ENCODE data around the gene MSI2. TPM values are rescaled to one million over a fixed set of nuclear protein-coding genes. Genes with fewer than 3 reads are reported as not detected.

Gene MSI2
- total and polyA plus RNA-seq, 2 experiments from 2014 or later, result 18.9 to 41.8 TPM

DNA sequence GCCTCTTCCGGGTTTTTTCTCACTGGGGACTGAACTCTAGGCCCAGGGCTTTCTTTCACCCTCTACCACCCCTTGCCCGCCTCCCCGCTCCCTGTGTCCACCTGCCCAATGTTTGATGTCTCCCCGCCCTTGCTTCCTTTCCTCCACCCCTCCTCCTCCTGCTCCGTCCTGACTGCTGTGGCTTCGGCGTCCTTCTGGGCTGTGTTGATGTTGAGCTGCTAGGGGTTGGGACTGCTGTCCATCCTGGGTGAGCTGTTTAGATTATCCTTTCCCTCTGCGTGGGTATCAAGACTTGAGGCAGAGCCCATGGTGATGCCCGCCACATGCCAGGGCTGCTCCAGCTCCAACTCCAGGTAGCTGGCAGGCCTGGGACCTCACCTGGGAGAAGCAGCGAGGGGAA, 371.3 kb downstream of the MSI2 start:
- Histone ChIP-seq H3K27me3 (ENCODE audit: insufficient read depth) (no peaks in the 10 kb centered on the region), H3K4me3 (no peak overlapping the region), H3K36me3 (ENCODE audit: insufficient read depth) (no peaks in the 10 kb centered on the region), H3K27ac (ENCODE audit: low read depth) (no peak overlapping the region), H2AFZ (no peak overlapping the region), H3K9me2 (ENCODE audit: insufficient read depth) (no peaks in the 10 kb centered on the region), H3K4me1 (ENCODE audit: insufficient read depth) (no peaks in the 10 kb centered on the region), H3F3A (replicated peaks; ENCODE audit: low read depth) (no peaks in the 10 kb centered on the region), H4K20me1 (replicated peaks; ENCODE audit: insufficient read depth) (no peaks in the 10 kb centered on the region), H3K4me2 (no peak overlapping the region), H3K79me2 (replicated peaks; ENCODE audit: insufficient read depth) (no peaks in the 10 kb centered on the region)
- Mint-ChIP-seq H3K27ac (no peak overlapping the region), H3K9me3 (no peaks in the 10 kb centered on the region), H3K4me3 (no peak overlapping the region), H3K4me1 (peaks cover 6% of the 10 kb centered on the region; the same call in 1 of the 3 replicates), H3K27me3 (ENCODE audit: insufficient read depth, low read depth, poor library complexity) (peaks cover 7% of the 10 kb centered on the region), H3K36me3 (ENCODE audit: low read depth) (peaks cover 9% of the 10 kb centered on the region; the same call in 2 of the 3 replicates)
- DNase-seq (ENCODE audit: low spot score) (no peak), ATAC-seq (no peak)
- TF ChIP-seq JUNB (IDR thresholded peaks at IDR 0.05; ENCODE audit: unreplicated experiment), result no peak
- TF ChIP-seq, protein P1, sequence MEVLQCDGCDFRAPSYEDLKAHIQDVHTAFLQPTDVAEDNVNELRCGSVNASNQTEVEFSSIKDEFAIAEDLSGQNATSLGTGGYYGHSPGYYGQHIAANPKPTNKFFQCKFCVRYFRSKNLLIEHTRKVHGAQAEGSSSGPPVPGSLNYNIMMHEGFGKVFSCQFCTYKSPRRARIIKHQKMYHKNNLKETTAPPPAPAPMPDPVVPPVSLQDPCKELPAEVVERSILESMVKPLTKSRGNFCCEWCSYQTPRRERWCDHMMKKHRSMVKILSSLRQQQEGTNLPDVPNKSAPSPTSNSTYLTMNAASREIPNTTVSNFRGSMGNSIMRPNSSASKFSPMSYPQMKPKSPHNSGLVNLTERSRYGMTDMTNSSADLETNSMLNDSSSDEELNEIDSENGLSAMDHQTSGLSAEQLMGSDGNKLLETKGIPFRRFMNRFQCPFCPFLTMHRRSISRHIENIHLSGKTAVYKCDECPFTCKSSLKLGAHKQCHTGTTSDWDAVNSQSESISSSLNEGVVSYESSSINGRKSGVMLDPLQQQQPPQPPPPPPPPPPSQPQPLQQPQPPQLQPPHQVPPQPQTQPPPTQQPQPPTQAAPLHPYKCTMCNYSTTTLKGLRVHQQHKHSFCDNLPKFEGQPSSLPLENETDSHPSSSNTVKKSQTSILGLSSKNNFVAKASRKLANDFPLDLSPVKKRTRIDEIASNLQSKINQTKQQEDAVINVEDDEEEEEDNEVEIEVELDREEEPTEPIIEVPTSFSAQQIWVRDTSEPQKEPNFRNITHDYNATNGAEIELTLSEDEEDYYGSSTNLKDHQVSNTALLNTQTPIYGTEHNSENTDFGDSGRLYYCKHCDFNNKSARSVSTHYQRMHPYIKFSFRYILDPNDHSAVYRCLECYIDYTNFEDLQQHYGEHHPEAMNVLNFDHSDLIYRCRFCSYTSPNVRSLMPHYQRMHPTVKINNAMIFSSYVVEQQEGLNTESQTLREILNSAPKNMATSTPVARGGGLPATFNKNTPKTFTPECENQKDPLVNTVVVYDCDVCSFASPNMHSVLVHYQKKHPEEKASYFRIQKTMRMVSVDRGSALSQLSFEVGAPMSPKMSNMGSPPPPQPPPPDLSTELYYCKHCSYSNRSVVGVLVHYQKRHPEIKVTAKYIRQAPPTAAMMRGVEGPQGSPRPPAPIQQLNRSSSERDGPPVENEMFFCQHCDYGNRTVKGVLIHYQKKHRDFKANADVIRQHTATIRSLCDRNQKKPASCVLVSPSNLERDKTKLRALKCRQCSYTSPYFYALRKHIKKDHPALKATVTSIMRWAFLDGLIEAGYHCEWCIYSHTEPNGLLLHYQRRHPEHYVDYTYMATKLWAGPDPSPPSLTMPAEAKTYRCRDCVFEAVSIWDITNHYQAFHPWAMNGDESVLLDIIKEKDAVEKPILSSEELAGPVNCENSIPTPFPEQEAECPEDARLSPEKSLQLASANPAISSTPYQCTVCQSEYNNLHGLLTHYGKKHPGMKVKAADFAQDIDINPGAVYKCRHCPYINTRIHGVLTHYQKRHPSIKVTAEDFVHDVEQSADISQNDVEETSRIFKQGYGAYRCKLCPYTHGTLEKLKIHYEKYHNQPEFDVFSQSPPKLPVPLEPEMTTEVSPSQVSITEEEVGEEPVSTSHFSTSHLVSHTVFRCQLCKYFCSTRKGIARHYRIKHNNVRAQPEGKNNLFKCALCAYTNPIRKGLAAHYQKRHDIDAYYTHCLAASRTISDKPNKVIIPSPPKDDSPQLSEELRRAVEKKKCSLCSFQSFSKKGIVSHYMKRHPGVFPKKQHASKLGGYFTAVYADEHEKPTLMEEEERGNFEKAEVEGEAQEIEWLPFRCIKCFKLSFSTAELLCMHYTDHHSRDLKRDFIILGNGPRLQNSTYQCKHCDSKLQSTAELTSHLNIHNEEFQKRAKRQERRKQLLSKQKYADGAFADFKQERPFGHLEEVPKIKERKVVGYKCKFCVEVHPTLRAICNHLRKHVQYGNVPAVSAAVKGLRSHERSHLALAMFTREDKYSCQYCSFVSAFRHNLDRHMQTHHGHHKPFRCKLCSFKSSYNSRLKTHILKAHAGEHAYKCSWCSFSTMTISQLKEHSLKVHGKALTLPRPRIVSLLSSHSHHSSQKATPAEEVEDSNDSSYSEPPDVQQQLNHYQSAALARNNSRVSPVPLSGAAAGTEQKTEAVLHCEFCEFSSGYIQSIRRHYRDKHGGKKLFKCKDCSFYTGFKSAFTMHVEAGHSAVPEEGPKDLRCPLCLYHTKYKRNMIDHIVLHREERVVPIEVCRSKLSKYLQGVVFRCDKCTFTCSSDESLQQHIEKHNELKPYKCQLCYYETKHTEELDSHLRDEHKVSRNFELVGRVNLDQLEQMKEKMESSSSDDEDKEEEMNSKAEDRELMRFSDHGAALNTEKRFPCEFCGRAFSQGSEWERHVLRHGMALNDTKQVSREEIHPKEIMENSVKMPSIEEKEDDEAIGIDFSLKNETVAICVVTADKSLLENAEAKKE (CRISPR knock-in tag; IDR thresholded peaks at IDR 0.05), result no peak
- TF ChIP-seq, protein P2, sequence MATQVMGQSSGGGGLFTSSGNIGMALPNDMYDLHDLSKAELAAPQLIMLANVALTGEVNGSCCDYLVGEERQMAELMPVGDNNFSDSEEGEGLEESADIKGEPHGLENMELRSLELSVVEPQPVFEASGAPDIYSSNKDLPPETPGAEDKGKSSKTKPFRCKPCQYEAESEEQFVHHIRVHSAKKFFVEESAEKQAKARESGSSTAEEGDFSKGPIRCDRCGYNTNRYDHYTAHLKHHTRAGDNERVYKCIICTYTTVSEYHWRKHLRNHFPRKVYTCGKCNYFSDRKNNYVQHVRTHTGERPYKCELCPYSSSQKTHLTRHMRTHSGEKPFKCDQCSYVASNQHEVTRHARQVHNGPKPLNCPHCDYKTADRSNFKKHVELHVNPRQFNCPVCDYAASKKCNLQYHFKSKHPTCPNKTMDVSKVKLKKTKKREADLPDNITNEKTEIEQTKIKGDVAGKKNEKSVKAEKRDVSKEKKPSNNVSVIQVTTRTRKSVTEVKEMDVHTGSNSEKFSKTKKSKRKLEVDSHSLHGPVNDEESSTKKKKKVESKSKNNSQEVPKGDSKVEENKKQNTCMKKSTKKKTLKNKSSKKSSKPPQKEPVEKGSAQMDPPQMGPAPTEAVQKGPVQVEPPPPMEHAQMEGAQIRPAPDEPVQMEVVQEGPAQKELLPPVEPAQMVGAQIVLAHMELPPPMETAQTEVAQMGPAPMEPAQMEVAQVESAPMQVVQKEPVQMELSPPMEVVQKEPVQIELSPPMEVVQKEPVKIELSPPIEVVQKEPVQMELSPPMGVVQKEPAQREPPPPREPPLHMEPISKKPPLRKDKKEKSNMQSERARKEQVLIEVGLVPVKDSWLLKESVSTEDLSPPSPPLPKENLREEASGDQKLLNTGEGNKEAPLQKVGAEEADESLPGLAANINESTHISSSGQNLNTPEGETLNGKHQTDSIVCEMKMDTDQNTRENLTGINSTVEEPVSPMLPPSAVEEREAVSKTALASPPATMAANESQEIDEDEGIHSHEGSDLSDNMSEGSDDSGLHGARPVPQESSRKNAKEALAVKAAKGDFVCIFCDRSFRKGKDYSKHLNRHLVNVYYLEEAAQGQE (IDR thresholded peaks at IDR 0.05; ENCODE audit: unreplicated experiment), result no peak
- no peak for TF ChIP-seq EZH2 (IDR thresholded peaks at IDR 0.05; ENCODE audit: low read depth, unreplicated experiment)
- no peak for TF ChIP-seq EZH2phosphoT487 (IDR thresholded peaks at IDR 0.05; ENCODE audit: unreplicated experiment)
- no peak for TF ChIP-seq ZNF331 (CRISPR knock-in tag; IDR thresholded peaks at IDR 0.05; ENCODE audit: low read depth)
- TF ChIP-seq STAT1 (IDR thresholded peaks at IDR 0.05; ENCODE audit: unreplicated experiment), result no peak

Measured in GM23338 (cell line).